HL-60 (cell line): ENCODE data around the gene NPHP4.

Experiments
- GABPA ChIP-seq: IDR thresholded peaks from 2 replicates; pipeline ENCODE4 v1.6.1; 2012; ENCODE audit warnings: low read depth
- POLR2AphosphoS5 ChIP-seq: IDR thresholded peaks from 2 replicates; pipeline ENCODE4 v1.6.1; 2012; ENCODE audit warnings: low read depth
- TF ChIP-seq, protein P1 (sequence below): IDR thresholded peaks from one replicate; pipeline ENCODE4 v1.5.1; 2011; ENCODE audit warnings: low read length, control low read depth, inconsistent platforms; ENCODE audit not compliant: insufficient read depth
- TF ChIP-seq, protein P2 (sequence below): IDR thresholded peaks from 2 replicates; pipeline ENCODE4 v1.6.1; 2012; ENCODE audit warnings: low read depth; ENCODE audit not compliant: insufficient replicate concordance

DNA sequence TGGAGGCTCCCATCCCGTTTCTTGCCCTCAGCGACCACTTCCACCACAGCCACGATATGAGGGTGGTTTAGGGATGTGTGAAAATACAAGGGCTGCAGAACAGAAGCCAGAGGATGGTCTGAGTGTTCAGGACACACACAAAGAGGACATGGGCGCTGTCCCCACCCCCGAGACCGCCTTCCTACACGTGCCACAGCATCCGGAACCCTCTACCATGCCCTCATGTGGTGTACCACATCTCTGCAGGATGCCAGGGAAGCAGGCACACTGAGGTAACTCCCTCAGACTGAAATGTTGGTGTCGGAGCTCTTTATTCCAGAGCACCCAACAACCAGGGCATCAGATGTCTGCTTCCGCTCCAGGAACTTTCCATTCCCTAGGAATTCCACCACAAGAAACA is 23.1 kb downstream of the NPHP4 start:
- TF ChIP-seq, protein P1, sequence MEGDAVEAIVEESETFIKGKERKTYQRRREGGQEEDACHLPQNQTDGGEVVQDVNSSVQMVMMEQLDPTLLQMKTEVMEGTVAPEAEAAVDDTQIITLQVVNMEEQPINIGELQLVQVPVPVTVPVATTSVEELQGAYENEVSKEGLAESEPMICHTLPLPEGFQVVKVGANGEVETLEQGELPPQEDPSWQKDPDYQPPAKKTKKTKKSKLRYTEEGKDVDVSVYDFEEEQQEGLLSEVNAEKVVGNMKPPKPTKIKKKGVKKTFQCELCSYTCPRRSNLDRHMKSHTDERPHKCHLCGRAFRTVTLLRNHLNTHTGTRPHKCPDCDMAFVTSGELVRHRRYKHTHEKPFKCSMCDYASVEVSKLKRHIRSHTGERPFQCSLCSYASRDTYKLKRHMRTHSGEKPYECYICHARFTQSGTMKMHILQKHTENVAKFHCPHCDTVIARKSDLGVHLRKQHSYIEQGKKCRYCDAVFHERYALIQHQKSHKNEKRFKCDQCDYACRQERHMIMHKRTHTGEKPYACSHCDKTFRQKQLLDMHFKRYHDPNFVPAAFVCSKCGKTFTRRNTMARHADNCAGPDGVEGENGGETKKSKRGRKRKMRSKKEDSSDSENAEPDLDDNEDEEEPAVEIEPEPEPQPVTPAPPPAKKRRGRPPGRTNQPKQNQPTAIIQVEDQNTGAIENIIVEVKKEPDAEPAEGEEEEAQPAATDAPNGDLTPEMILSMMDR, result no peak
- TF ChIP-seq POLR2AphosphoS5 (no peak), GABPA (no peak)
- TF ChIP-seq, protein P2, sequence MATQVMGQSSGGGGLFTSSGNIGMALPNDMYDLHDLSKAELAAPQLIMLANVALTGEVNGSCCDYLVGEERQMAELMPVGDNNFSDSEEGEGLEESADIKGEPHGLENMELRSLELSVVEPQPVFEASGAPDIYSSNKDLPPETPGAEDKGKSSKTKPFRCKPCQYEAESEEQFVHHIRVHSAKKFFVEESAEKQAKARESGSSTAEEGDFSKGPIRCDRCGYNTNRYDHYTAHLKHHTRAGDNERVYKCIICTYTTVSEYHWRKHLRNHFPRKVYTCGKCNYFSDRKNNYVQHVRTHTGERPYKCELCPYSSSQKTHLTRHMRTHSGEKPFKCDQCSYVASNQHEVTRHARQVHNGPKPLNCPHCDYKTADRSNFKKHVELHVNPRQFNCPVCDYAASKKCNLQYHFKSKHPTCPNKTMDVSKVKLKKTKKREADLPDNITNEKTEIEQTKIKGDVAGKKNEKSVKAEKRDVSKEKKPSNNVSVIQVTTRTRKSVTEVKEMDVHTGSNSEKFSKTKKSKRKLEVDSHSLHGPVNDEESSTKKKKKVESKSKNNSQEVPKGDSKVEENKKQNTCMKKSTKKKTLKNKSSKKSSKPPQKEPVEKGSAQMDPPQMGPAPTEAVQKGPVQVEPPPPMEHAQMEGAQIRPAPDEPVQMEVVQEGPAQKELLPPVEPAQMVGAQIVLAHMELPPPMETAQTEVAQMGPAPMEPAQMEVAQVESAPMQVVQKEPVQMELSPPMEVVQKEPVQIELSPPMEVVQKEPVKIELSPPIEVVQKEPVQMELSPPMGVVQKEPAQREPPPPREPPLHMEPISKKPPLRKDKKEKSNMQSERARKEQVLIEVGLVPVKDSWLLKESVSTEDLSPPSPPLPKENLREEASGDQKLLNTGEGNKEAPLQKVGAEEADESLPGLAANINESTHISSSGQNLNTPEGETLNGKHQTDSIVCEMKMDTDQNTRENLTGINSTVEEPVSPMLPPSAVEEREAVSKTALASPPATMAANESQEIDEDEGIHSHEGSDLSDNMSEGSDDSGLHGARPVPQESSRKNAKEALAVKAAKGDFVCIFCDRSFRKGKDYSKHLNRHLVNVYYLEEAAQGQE, result no peak
